ENCODE results near the gene DCAF4. TPM values are rescaled to one million over a fixed set of nuclear protein-coding genes. Genes with fewer than 3 reads are reported as not detected.
A peak's percentile ranks its signal among the peaks of the same experiment; 100 is the strongest.

Gene DCAF4
- total RNA-seq, 1 experiment from 2014 or later, result 23.4 TPM

- ChIA-PET POLR2A (ENCODE audit: low non-redundant PET) (no interaction called here), CTCF (no interaction called here)
- H3K27ac ChIP-seq (ENCODE audit: low read depth, low read length, poor library complexity, severe bottlenecking), result no peak overlapping the region
- no peak for DNase-seq (ENCODE audit: low spot score)
- TF ChIP-seq CTCF (conservative IDR thresholded peaks at IDR 0.05; ENCODE audit: low read depth, low read length) (no peak), EZH2 (IDR thresholded peaks at IDR 0.05; ENCODE audit: borderline replicate concordance, low read depth, low read length, poor library complexity, severe bottlenecking) (no peak)
- no peaks in the 10 kb centered on the region for H3K9me3 ChIP-seq (ENCODE audit: low read depth, low read length, poor library complexity, severe bottlenecking)
- no peak overlapping the region for H3K4me3 ChIP-seq (ENCODE audit: low read depth, low read length, poor library complexity, severe bottlenecking)
- no TSS peak for BruUV-seq (replicated peaks)
- H3K36me3 ChIP-seq (ENCODE audit: insufficient read depth, low read length, poor library complexity, severe bottlenecking), result no peaks in the 10 kb centered on the region
- intact Hi-C loops (cut with micrococcal nuclease; ENCODE audit: unreplicated experiment), result no loop called here
- no peaks in the 10 kb centered on the region for H3K27me3 ChIP-seq (replicated peaks; ENCODE audit: insufficient read depth, low read depth, low read length, poor library complexity)
- peaks cover 36% of the 10 kb centered on the region for H3K4me1 ChIP-seq (ENCODE audit: insufficient read depth, low read length, poor library complexity, severe bottlenecking)
These were observed 38.8 kb upstream of the DCAF4 start for GRCh38 chr14:72887514-72887913.

- H3K4me3 ChIP-seq (ENCODE audit: low read depth, low read length, poor library complexity, severe bottlenecking), result no peak overlapping the region
- no peaks in the 10 kb centered on the region for H3K27me3 ChIP-seq (replicated peaks; ENCODE audit: insufficient read depth, low read depth, low read length, poor library complexity)
- H3K9me3 ChIP-seq (ENCODE audit: low read depth, low read length, poor library complexity, severe bottlenecking), result no peaks in the 10 kb centered on the region
- no TSS peak for BruUV-seq (replicated peaks)
- no peak overlapping the region for H3K27ac ChIP-seq (ENCODE audit: low read depth, low read length, poor library complexity, severe bottlenecking)
- ChIA-PET CTCF (no interaction called here), POLR2A (ENCODE audit: low non-redundant PET) (no interaction called here)
- intact Hi-C loops (cut with micrococcal nuclease; ENCODE audit: unreplicated experiment), result no loop called here
- H3K36me3 ChIP-seq (ENCODE audit: insufficient read depth, low read length, poor library complexity, severe bottlenecking), result no peaks in the 10 kb centered on the region
- TF ChIP-seq EZH2 (IDR thresholded peaks at IDR 0.05; ENCODE audit: borderline replicate concordance, low read depth, low read length, poor library complexity, severe bottlenecking) (no peak), CTCF (conservative IDR thresholded peaks at IDR 0.05; ENCODE audit: low read depth, low read length) (no peak)
- peaks cover 36% of the 10 kb centered on the region for H3K4me1 ChIP-seq (ENCODE audit: insufficient read depth, low read length, poor library complexity, severe bottlenecking)
- DNase-seq (ENCODE audit: low spot score), result peak; percentile 33
These were observed 38.1 kb upstream of the DCAF4 start for GRCh38 chr14:72888192-72888591.

GRCh38 chr14:72888636-72889201, 37.5 kb upstream of the DCAF4 start:
- no peak for DNase-seq (ENCODE audit: low spot score)
- ChIA-PET POLR2A (ENCODE audit: low non-redundant PET) (no interaction called here), CTCF (no interaction called here)
- H3K36me3 ChIP-seq (ENCODE audit: insufficient read depth, low read length, poor library complexity, severe bottlenecking), result no peaks in the 10 kb centered on the region
- H3K27ac ChIP-seq (ENCODE audit: low read depth, low read length, poor library complexity, severe bottlenecking), result no peak overlapping the region
- intact Hi-C loops (cut with micrococcal nuclease; ENCODE audit: unreplicated experiment), result no loop called here
- no peaks in the 10 kb centered on the region for H3K9me3 ChIP-seq (ENCODE audit: low read depth, low read length, poor library complexity, severe bottlenecking)
- TF ChIP-seq CTCF (conservative IDR thresholded peaks at IDR 0.05; ENCODE audit: low read depth, low read length), result no peak
- TF ChIP-seq EZH2 (IDR thresholded peaks at IDR 0.05; ENCODE audit: borderline replicate concordance, low read depth, low read length, poor library complexity, severe bottlenecking), result no peak
- H3K4me1 ChIP-seq (ENCODE audit: insufficient read depth, low read length, poor library complexity, severe bottlenecking), result peaks cover 36% of the 10 kb centered on the region
- no TSS peak for BruUV-seq (replicated peaks)
- no peak overlapping the region for H3K4me3 ChIP-seq (ENCODE audit: low read depth, low read length, poor library complexity, severe bottlenecking)
- no peaks in the 10 kb centered on the region for H3K27me3 ChIP-seq (replicated peaks; ENCODE audit: insufficient read depth, low read depth, low read length, poor library complexity)
